GM12864 (cell line): Measurements from ENCODE around the gene ARID1B.

Experiments used
- DNase-seq: peaks from one replicate; pipeline ENCODE4 v3.0.0-alpha.2; 2011; ENCODE audit warnings: low read depth
- H3K4me3 ChIP-seq: 2 replicates; pipeline ENCODE4 v1.5.1; 2011; ENCODE audit warnings: mild to moderate bottlenecking, low read depth, low read length, control low read depth
- CTCF ChIP-seq: IDR thresholded peaks from 2 replicates; pipeline ENCODE4 v1.5.1; 2011; ENCODE audit warnings: low read depth, mild to moderate bottlenecking, moderate library complexity, low read length, control low read depth, inconsistent platforms; ENCODE audit errors: missing control alignments

Gene ARID1B

GRCh38 chr6:156876302-156876701 is 99.1 kb downstream of the ARID1B start:
- no peak for DNase-seq
- no peak overlapping the region for H3K4me3 ChIP-seq

GRCh38 chr6:156877126-156877863 is 100.1 kb downstream of the ARID1B start:
- no peak for DNase-seq
- no peak overlapping the region for H3K4me3 ChIP-seq
- no peak for TF ChIP-seq CTCF

More at GRCh38 chr6:156876302-156876701, 99.1 kb downstream of the ARID1B start:
- TF ChIP-seq CTCF, result peak; percentile 17

- H3K4me3 ChIP-seq, result no peak overlapping the region
- DNase-seq, result no peak
- TF ChIP-seq CTCF, result no peak
Measured at GRCh38 chr6:156878681-156879080, 101.5 kb downstream of the ARID1B start.

- TF ChIP-seq CTCF, result no peak
- no peak overlapping the region for H3K4me3 ChIP-seq
- no peak for DNase-seq
Measured at GRCh38 chr6:156879186-156879585, 102.0 kb downstream of the ARID1B start.

- H3K4me3 ChIP-seq, result no peak overlapping the region
- TF ChIP-seq CTCF, result no peak
- DNase-seq, result no peak
Measured at GRCh38 chr6:156879591-156879990, 102.4 kb downstream of the ARID1B start.

- no peak for TF ChIP-seq CTCF
- DNase-seq, result no peak
- no peak overlapping the region for H3K4me3 ChIP-seq
Measured at GRCh38 chr6:156880913-156881312, 103.7 kb downstream of the ARID1B start.
